Measurements from ENCODE around the gene QPCT.
"Not testable (repeated sequence)": the region's sequence is repeated elsewhere in the genome, so short reads cannot be mapped to it uniquely, and the experiment has no call there.

QPCT gene

DNA sequence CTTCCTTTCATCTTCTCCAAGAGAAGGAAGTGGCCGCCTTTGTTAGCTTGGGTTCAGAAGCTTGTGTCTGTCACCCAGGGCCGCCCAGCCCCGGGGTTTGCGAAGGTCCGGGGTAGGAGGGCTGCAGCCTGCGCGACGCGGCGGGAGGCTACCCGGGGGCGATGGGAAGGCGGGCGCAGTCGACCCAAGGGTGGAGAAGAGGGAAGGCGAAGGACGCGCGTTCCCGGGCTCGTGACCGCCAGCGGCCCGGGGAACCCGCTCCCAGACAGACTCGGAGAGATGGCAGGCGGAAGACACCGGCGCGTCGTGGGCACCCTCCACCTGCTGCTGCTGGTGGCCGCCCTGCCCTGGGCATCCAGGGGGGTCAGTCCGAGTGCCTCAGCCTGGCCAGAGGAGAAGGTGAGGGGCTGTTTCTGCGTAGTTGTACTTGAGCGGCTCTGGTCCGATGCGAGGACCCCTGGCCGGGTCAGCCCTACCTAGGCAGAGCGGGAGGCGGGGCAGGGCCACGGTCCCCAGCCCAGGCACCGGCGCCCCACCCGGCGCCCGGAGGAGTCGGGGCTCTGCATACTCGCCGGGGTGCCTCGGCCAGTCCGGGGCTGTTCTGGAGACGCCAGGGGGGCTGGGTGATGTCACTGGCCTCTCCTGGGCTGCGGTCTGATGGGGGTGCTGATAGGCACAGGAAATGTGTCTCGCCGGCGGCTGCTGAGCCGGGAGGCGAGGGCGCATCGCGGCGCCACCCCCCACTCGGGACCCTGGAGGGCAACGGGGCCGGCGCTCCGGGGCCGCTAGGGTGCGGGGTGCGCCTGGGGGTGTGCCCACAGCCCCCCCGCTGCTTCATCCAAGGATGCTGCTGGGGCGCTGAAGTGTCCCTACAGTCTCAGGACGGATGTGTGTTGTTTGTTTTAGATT lies at the start of gene QPCT:
QPCT (plus strand) TSS at position 178 of the 909 bp plus-strand sequence; CDS start at position 280, 102 bp downstream.
- no peak for DNase-seq (ENCODE audit: low read depth, low spot score)

DNA sequence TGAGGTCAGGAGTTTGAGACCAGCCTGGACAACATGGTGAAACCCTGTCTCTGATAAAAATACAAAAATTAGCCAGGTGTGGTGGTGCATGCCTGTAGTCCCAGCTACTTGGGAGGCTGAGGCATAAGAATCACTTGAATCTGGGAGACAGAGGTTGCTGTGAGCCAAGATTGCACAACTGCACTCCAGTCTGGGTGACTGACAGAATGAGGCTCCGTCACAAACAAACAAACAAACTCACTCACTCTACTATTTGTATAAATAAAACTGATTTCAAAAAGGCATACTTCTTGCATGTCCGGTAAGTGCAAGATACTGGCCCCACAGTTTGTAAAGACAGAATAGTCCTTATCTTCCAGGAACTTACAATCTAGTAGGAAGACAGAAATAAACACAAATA lies 49.6 kb upstream of the QPCT start:
- DNase-seq (ENCODE audit: low read depth, low spot score), result not testable (repeated sequence)

DNA sequence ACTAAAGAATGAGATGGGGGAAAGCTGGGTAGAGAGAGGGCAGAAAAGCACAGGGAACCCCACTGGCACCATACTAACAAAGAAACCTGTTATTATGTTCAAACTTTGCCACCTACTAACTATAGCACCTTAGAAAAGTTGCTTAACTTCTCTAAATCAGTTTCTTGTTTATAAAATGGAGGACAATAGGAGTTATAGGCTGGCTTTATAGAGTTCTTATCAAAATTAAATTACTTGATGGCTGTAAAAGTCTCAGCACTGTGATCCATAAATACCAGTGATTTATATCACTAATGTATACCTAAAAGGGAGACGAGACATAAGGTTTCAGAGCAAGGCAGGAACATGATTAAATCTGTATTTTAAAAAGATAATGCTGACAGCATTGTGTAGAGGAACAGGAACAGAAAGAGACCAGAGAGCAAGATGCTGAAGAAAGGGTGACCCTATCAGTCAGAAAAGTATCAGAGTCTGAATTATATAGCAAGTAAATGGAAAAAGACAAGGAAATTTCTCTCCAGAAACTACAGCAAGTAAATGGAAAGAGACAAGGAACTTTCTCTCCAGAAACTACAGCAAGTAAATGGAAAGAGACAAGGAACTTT lies 48.9 kb upstream of the QPCT start:
- no peak for DNase-seq (ENCODE audit: low read depth, low spot score)

DNA sequence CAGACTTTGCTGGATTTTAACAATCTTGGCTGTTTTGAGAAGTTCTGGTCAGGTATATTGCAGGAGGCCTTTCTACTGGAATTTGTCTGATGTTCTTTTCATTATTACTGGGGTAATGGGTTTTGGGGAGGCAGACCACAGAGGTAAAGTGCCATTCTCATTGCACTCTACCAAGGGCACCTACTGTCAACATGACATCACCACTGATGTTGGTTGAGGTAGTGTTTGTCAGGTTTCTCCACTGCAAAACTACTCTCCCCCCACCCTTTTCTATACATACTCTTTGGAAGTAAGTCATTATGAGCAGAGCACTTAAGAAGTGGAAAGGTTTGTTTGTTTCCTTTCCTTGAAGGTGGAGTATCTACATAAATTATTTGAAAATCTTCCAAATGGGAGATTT lies 46.8 kb upstream of the QPCT start:
- DNase-seq (ENCODE audit: low read depth, low spot score), result no peak

DNA sequence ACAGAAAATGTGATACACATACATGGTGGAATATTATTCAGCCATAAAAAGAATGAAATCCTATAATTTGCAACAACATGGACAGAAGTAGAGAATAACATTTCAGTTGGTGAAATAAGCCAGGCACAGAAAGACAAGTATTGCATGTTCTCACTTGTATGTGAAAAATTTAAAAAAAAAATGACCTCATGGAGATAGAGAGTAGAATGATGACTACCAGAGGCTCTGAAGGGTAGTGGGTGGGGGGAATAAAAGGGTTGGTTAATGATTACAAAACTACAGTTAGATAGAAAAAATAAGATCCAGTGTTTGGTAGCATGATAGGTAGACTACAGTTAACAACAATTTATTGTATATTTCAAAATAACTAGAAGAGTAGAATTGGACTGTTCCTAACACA lies 44.3 kb upstream of the QPCT start:
- DNase-seq (ENCODE audit: low read depth, low spot score), result no peak

DNA sequence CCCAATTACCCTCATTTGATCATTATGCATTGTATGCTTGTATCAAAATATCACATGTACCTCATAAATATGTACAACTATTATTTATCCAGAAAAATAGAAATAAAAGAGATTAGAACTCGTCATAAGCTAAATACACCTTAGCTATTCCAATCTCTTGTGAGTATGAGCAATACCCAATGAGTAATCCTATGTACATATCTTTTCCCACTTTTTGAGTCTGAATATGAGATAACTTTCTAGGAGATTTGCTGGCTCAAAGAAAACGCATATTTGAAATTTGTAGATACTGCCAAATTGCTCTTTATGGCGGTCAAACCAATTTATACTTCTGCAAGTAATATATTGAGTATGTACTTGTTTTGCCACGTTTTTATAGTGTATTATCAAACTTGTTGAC lies 43.9 kb upstream of the QPCT start:
- DNase-seq (ENCODE audit: low read depth, low spot score), result no peak

DNA sequence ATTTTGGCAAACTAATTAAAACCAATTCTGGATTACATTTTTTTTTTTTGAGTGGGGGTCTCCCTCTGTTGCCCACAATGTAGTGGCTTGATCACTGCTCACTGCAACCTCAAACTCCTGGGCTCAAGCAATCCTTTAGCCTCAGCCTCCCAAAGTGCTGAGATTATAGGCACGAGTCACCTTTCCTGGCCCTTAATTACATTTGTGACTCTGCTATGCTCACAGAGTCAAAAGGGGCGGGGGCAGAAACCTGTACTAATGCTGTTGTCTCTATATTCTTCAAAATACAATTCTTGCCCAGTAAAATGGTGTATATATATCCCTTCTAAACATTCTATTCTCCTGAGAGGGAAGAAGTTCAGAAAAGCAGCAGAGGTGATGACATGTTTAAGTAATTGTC lies 43.0 kb upstream of the QPCT start:
- no peak for DNase-seq (ENCODE audit: low read depth, low spot score)

DNA sequence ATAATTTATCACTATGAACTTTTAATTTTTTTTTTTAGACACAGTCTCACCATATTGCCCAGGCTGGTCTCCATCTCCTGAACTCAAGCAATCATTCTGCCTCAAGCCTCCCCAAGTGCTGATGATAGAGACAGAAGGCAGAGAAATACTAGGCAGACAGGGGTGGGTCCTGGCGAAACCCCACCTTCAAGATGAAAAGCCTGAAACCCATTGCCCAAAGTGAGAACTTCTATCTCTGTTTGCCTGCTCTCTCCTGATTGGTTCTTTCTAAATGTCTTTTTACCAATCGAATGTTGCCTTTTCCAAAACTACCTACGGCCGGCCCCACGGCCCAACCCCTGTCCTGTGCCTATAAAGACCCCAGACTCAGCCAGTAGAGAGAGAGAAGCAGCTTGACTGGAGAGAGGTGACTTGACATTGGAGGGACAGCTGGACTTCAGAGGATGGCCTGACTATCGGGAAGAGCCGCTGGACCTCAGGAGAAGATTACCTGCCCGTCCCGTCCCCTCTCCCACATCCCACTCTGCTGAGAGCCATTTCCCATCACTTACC lies 41.7 kb upstream of the QPCT start:
- DNase-seq (ENCODE audit: low read depth, low spot score), result no peak

DNA sequence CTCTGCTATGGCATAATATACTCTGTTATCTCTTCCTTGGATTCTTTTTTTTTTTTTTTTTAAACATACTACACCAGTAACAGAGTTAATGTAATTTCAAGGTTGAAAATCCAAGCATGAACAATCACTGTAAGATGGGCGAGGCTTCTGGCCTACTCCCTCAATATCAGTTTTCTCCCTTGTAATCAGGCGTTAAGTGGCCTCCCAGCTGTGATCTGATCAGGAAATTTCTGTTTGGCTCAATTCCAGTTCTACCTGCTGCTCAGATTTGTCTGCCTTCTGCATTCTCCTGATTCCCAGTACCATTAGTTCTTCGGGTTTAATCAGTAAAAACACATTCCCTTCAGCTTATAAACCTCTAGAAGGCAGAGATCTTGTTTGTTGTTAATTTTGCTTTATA lies 38.4 kb upstream of the QPCT start:
- no peak for DNase-seq (ENCODE audit: low read depth, low spot score)

DNA sequence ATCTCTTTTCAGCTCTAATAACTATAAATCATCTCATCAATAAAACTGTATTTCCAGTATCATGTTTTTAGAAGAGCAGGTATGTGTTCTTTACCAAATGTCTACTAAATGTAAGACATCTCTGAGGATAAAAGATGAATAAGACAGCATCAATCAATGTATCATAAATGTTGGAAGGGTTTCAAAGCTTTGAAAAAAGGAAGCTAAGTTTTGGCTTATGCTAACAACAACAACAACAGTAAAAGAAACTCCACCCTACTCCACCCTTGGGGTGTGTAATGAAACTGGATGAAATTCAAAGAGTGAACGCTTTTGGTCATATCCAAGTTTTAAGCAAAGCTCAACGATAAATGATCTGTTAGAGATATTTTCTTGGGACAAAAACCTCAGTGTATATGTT lies 36.9 kb upstream of the QPCT start:
- no peak for DNase-seq (ENCODE audit: low read depth, low spot score)

DNA sequence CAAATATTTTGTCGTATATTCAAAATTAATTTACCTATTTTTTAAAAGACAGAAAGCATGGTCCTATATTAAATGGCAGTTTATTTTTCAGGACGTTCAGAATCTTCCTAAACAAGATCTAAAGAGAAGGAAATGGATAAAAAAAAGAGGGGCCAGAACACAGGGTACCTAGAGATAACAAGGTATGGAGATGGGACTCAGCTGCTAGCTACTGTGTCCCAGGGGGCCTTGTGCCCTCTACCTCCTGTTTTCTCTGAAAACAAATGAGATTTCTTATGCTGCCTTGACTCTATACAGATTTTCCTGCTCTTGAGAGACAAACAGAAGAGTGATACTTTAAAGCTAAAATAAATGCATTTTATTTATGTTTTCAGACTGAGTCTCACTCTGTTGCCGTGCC lies 29.1 kb upstream of the QPCT start:
- no peak for DNase-seq (ENCODE audit: low read depth, low spot score)

DNA sequence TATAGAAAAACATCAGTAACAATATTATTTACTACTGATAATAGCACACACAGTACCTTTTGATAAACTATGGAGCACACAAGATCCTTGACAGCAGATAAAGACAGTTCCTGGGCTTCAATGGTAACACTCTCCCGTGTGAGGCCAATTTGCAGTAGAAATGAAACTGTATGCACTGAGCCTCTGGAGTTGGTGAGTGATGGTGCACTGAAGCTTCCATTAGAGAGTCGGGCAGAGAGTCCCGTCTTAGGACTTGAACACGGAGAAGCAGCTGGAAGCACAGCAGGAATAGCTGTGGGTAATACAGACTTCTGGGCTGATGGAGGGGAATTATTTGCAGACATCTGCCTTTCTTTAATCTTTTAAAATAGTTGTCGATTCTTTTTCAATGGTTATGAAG lies 28.2 kb upstream of the QPCT start:
- no peak for DNase-seq (ENCODE audit: low read depth, low spot score)

DNA sequence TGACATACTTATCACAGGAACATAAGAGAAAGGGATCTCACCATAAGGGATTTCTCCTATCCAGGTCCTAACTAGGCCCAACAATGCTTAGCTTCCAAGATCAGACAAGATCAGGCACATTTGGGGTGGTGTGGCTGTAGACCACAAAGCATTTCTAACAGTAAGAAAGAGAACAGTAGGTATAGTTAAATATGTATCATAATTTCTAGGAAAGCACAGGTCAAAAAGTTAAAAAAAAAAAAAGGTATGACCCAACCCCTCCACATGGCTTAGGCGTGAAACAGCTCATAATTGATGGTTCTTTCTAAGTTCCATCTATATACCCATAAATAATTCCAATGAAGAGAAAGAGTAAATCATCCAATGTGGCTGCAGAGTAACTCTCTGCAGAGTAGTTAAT lies 26.7 kb upstream of the QPCT start:
- DNase-seq (ENCODE audit: low read depth, low spot score), result no peak

DNA sequence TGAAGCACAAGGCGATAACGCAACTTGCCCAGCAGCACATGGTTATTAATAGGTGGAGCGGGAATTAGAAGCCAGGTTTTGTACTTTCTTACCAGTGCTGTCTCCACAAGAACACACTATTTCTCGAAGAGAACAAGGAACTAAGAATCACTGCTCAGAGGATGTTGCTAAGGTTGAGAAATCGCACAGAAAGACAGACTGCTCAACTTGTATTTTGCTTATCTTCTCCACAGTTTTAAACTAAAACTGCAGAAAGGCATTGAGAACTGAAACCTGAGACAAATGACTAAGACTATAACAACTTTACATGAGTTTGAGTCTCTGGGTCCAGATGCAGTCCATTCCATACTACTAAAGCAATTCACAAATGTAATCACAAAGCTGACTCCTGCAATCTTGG lies 26.0 kb upstream of the QPCT start:
- no peak for DNase-seq (ENCODE audit: low read depth, low spot score)

DNA sequence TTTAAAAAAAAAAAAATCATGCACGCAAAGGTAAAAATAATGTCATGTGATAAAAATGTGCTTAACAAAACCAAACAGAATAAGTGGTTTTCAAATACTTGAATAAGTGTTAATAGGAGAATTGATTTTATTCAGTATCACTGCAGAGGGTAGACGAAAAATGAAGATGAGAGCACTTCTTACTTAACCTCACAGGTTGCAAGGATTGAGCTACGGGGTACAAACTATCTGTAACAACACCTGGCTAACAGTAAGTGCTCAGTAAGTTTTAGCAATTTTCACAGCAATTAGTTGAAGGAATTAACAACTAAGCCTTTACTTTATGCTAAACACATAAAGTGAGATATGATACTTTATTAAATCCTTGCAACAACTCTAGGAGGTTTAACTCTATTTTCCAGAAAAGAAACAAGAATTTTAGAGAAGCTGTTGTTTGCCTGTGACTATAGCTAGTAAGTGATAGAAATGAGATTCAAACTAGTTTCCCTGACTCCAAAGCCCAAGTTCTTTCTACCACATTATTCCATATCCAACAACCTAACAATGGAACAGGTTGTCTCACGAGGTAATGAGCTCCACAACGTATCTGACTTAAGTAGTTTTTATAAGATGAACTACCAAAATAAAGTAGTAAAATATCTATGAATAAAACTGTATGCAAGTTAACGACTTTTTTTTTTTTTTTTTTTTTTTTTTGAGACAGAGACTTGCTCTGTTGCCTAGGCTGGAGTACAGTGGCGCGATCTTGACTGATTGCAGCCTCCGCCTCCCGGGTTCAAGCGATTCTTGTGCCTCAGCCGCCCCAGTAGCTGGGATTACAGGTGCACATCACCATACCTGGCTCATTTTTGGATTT lies 24.4 kb upstream of the QPCT start:
- no peak for DNase-seq (ENCODE audit: low read depth, low spot score)

DNA sequence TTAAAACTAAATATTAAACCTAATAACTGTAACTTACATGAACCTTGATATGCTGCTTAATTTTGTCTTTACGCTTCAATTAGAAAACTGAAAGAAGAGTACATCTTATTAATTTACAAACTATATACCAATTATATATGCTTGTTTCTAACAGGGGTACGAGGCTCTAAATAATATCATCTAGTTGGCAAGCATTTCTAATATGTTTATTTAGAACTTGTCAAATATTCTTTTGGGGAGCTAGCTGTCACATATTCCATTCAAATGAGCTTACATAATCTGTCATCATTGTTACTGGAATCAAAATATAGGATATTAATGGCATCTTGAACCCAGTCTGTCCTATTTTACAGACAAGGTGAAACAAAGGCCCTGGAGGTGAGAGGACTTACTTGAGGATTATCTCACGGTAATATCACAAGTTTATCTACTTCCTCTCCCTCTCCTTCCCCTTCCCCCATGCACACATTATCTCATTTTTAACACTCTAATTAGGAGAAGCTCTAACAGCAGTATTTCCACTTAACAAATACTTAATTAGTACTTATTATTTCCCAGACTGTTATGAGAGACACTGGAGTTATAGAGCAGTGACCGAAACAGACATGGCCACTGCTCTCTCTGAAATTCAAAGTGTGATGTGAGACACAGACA lies 23.3 kb upstream of the QPCT start:
- DNase-seq (ENCODE audit: low read depth, low spot score), result no peak

DNA sequence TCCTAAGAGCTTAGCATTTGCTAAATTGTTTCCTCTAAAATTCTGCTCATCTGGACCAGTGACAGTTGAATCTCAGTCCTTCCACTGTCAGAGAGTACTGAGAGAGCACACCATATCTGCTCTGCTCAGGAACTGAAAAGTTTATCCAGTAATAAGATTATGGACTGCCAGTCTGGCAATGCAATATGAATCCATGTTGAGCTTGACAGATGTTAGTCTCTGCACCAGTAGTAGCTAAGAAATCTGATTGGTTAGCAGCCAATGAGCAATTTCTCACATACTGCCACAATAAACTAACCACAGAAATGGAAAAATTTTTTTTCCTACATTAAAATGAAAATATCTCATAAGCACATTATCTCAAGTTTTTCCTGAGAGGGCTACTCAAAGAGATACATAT lies 22.1 kb upstream of the QPCT start:
- DNase-seq (ENCODE audit: low read depth, low spot score), result no peak

DNA sequence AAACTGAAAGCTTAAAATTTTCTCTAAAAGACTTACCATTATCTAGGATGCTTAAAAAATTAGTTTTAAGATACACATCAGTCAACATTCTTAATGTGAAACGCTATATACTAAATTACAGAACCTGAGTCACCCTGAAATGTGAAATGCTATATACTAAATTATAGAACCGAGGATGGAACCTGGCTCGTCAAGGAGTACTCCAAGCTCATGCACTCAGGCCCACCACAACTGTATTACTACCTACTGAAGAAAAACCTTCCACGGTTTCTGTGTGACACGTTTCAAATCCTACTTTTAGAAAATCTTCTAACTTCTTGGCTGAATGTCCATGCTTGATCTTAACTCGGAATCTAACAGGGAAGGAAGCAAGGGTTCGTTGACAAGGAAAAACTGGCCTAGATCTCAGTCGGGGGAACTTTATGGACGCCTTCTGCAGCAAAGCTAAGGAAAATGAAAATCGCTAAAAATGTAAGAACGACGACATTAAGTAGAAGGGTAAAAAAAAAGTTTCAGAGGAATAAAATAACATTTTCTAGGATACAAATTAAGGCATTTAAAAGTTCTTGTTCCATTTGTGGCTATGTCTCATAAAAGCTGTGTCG lies 21.2 kb upstream of the QPCT start:
- no peak for DNase-seq (ENCODE audit: low read depth, low spot score)

DNA sequence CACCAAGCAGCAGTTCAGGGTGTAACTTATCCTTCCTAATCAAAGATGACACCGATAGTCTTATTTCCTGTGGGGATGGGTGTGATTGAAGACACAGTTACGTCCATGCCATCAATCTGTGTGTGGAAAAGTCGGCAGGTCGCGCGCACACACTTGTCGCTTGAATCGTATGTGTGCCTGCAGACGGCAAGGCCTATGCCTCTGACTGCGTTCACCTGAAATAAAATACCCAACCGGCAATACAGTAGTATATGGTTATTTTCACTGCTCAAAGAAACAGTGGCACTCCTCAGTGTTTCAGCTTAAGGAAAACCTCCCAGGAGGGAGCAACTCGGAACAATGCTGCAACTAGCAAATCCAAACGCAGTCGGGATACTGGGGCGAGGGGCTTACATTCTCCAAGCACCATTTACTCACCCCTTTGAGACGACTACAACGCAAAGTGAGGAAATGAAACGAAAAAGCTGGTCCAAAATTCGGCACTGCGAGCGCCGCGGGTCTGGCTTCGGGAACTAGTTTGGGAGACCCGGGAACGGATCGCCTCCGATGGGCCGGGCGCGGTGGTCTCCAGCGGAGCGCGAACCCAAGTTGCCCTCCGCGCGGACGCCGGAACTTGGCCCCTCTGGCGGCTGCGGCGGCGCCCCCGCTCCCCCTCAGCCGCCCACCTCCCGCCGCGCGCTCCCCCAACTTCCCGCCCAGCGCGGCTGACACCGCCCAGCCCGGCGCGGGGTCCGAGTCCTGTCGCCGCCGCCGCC lies 20.5 kb upstream of the QPCT start:
- no peak for DNase-seq (ENCODE audit: low read depth, low spot score)

DNA sequence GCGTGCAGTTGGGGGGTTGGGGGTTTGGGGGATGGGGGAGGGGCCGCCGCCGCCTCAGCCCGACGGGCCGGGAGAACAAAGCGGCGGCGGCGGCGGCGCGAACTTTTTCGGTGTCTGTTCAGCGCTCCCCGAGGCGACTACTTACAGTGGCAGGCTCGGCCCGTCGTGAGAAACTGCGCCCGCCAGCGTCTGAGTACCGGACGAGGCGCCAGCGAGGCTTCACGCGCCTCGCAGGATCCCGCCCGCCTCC lies 20.0 kb upstream of the QPCT start:
- no peak for DNase-seq (ENCODE audit: low read depth, low spot score)
